Liver (tissue), 9 donors: Measurements from ENCODE around the gene SLC9A8. TPM values are rescaled to one million over a fixed set of nuclear protein-coding genes. Genes with fewer than 3 reads are reported as not detected.

Experiments used
- DNase-seq: peaks from one replicate; pipeline ENCODE4 v3.0.0-alpha.2; 2017; ENCODE audit warnings: low spot score
- H3K27ac ChIP-seq, 2 donors: one replicate each; pipeline ENCODE4 v1.7.0; 2013; ENCODE audit warnings: inconsistent platforms in 2 of 2, low read length in 2 of 2, control low read depth in 1 of 2, low read depth in 1 of 2, mild to moderate bottlenecking in 1 of 2
- H3K27me3 ChIP-seq, 4 donors: one replicate each; pipeline versions ENCODE4 v1.6.1 to v1.7.0; 2013; ENCODE audit warnings: low read length in 3 of 4, inconsistent platforms in 1 of 4, mild to moderate bottlenecking in 1 of 4, moderate library complexity in 1 of 4; ENCODE audit not compliant: control insufficient read depth in 4 of 4, insufficient read depth in 4 of 4
- H3K36me3 ChIP-seq, 4 donors: one replicate each; pipeline versions ENCODE4 v1.6.1 to v1.7.0; 2013; ENCODE audit warnings: low read length in 3 of 4, mild to moderate bottlenecking in 3 of 4, low read depth in 1 of 4, moderate library complexity in 1 of 4; ENCODE audit not compliant: control insufficient read depth in 4 of 4, insufficient read depth in 3 of 4
- H3K4me1 ChIP-seq, 4 donors: one replicate each; pipeline versions ENCODE4 v1.6.1 to v1.7.0; 2013; ENCODE audit warnings: low read length in 3 of 4, mild to moderate bottlenecking in 3 of 4, moderate library complexity in 1 of 4; ENCODE audit not compliant: control insufficient read depth in 4 of 4, insufficient read depth in 4 of 4
- H3K4me3 ChIP-seq, 3 donors: one replicate each; pipeline versions ENCODE4 v1.6.1 to v1.7.0; 2013; ENCODE audit warnings: low read length in 3 of 3, control low read depth in 1 of 3, low read depth in 1 of 3, mild to moderate bottlenecking in 1 of 3
- H3K9ac ChIP-seq, 2 donors: one replicate each; pipeline ENCODE4 v1.7.0; 2013; ENCODE audit warnings: low read length in 2 of 2, mild to moderate bottlenecking in 2 of 2, moderate library complexity in 2 of 2, control low read depth in 1 of 2, low read depth in 1 of 2
- H3K9me3 ChIP-seq, 4 donors: one replicate each; pipeline versions ENCODE4 v1.6.1 to v1.7.0; 2013; ENCODE audit warnings: low read length in 3 of 4; ENCODE audit not compliant: control insufficient read depth in 4 of 4
- ATF3 ChIP-seq: IDR thresholded peaks from 2 replicates; pipeline ENCODE4 v1.6.1; 2016; ENCODE audit warnings: antibody characterized with exemption
- EGR1 ChIP-seq, 2 donors: IDR thresholded peaks; 2 replicates each; pipeline ENCODE4 v1.6.1; 2016 to 2018; ENCODE audit warnings: antibody characterized with exemption in 2 of 2, low read depth in 2 of 2
- FOXA1 ChIP-seq: IDR thresholded peaks from 2 replicates; pipeline ENCODE4 v1.6.1; 2016; ENCODE audit warnings: antibody characterized with exemption
- HNF4A ChIP-seq, 2 donors: conservative IDR thresholded peaks; 2 replicates each; pipeline ENCODE4 v1.6.1; 2016; ENCODE audit warnings: antibody characterized with exemption in 2 of 2, mild to moderate bottlenecking in 2 of 2
- HNF4G ChIP-seq: IDR thresholded peaks from 2 replicates; pipeline ENCODE4 v1.6.1; 2016; ENCODE audit warnings: antibody characterized with exemption
- JUND ChIP-seq, 2 donors: IDR thresholded peaks; 2 replicates each; pipeline ENCODE4 v1.6.1; 2016; ENCODE audit warnings: antibody characterized with exemption in 2 of 2
- RAD21 ChIP-seq, 2 donors: IDR thresholded peaks; 2 replicates each; pipeline ENCODE4 v1.6.1; 2016; ENCODE audit warnings: antibody characterized with exemption in 2 of 2, mild to moderate bottlenecking in 2 of 2
- RXRA ChIP-seq, 2 donors: IDR thresholded peaks; 2 replicates each; pipeline ENCODE4 v1.6.1; 2017 to 2018; ENCODE audit warnings: antibody characterized with exemption in 2 of 2, mild to moderate bottlenecking in 1 of 2
- SP1 ChIP-seq: IDR thresholded peaks from 2 replicates; pipeline ENCODE4 v1.6.1; 2018; ENCODE audit warnings: antibody characterized with exemption, mild to moderate bottlenecking
- TAF1 ChIP-seq: conservative IDR thresholded peaks from 2 replicates; pipeline ENCODE4 v1.6.1; 2016; ENCODE audit warnings: antibody characterized with exemption, mild to moderate bottlenecking
- YY1 ChIP-seq: IDR thresholded peaks from 2 replicates; pipeline ENCODE4 v1.6.1; 2016; ENCODE audit warnings: antibody characterized with exemption, mild to moderate bottlenecking
- WGBS: extraction: QIAGEN DNeasy Blood & Tissue Kit; methylation state at CpG from one replicate; pipeline ENCODE4 v1.1.7; 2013; 5-methylcytosine and 5-hydroxymethylcytosine counted together
- polyA plus RNA-seq, 2 donors: library from polyadenylated mRNA; stranded (reverse) in 1 of 2; unstranded in 1 of 2; fragments of 200-250 nt in 1 of 2; fragments of >200 nt in 1 of 2; fragmentation: Nextera tagmentation in 1 of 2; extraction: Ambion mirVana in 1 of 2; gene quantifications; one replicate each; pipeline versions ENCODE4 v1.2.1 to v1.2.3, GENCODE V29; 2013 to 2015
- total RNA-seq, 2 donors: library from RNA; depleted of rRNA; stranded (reverse); fragments of >200 nt; gene quantifications; one replicate each; pipeline ENCODE4 v1.2.3, GENCODE V29; 2014
- TF ChIP-seq, protein P1 (sequence below): fragments of 150-350 bp; IDR thresholded peaks from 2 replicates; pipeline ENCODE4 v1.5.1; 2017; ENCODE audit warnings: improper control_type of control experiment, low read depth, low read length; ENCODE audit not compliant: missing input control
- TF ChIP-seq, protein P2 (sequence below): IDR thresholded peaks from 2 replicates; pipeline ENCODE4 v1.6.1; 2016; ENCODE audit warnings: antibody characterized with exemption
- TF ChIP-seq, protein P3 (sequence below): IDR thresholded peaks from 2 replicates; pipeline ENCODE4 v1.6.1; 2016; ENCODE audit warnings: antibody characterized with exemption
- donor health status: healthy.
- donor health status: healthy.
- donor health status: healthy.
- donor health status: healthy.
- donor health status: healthy.

Gene SLC9A8
- total and polyA plus RNA-seq, 4 donors: 4.0 to 9.5 (median 8.6) TPM

GRCh38 chr20:49831022-49831769 lies 18.6 kb downstream of the SLC9A8 start:
- DNase-seq: no peak
- Histone ChIP-seq H3K4me1 (peaks cover 9 to 25% (median 20%) of the 10 kb centered on the region in 4 donors), H3K4me3 (no peak overlapping the region), H3K27ac (peak overlapping the region; percentile 49 to 88), H3K27me3 (no peaks in the 10 kb centered on the region), H3K36me3 (peaks cover 0 to 4% (median under 1%) of the 10 kb centered on the region in 4 donors), H3K9ac (no peak overlapping the region), H3K9me3 (no peaks in the 10 kb centered on the region)
- peak; percentile 29 to 36 for TF ChIP-seq HNF4A (conservative IDR thresholded peaks at IDR 0.05)
- TF ChIP-seq TAF1: no peak
- peak in 1 of 2 donors; percentile 8 for TF ChIP-seq RXRA (IDR thresholded peaks at IDR 0.05)
- 63% methylated on average over 11 of the region's 11 CpGs for WGBS

GRCh38 chr20:49831770-49832631 lies 19.4 kb downstream of the SLC9A8 start:
- Histone ChIP-seq H3K4me3 (no peak overlapping the region), H3K36me3 (peaks cover 0 to 4% (median under 1%) of the 10 kb centered on the region in 4 donors), H3K4me1 (peaks cover 9 to 21% (median 18%) of the 10 kb centered on the region in 4 donors), H3K9me3 (no peaks in the 10 kb centered on the region), H3K27me3 (no peaks in the 10 kb centered on the region), H3K27ac (peak overlapping the region; percentile 49 to 88), H3K9ac (no peak overlapping the region)
- no peak for DNase-seq
- TF ChIP-seq ATF3 (no peak), FOXA1 (no peak), EGR1 (IDR thresholded peaks at IDR 0.05; ENCODE audit: low read depth in 2 of 2) (no peak), SP1 (no peak), JUND (IDR thresholded peaks at IDR 0.05) (no peak), YY1 (no peak)
- TF ChIP-seq, protein P1, sequence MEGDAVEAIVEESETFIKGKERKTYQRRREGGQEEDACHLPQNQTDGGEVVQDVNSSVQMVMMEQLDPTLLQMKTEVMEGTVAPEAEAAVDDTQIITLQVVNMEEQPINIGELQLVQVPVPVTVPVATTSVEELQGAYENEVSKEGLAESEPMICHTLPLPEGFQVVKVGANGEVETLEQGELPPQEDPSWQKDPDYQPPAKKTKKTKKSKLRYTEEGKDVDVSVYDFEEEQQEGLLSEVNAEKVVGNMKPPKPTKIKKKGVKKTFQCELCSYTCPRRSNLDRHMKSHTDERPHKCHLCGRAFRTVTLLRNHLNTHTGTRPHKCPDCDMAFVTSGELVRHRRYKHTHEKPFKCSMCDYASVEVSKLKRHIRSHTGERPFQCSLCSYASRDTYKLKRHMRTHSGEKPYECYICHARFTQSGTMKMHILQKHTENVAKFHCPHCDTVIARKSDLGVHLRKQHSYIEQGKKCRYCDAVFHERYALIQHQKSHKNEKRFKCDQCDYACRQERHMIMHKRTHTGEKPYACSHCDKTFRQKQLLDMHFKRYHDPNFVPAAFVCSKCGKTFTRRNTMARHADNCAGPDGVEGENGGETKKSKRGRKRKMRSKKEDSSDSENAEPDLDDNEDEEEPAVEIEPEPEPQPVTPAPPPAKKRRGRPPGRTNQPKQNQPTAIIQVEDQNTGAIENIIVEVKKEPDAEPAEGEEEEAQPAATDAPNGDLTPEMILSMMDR: no peak
- WGBS: 68% methylated on average over 12 of the region's 12 CpGs

GRCh38 chr20:49832632-49833327 lies 20.2 kb downstream of the SLC9A8 start:
- H3K4me1 ChIP-seq: peaks cover 9 to 21% (median 18%) of the 10 kb centered on the region in 4 donors
- DNase-seq: no peak
- 45% methylated on average over 13 of the region's 13 CpGs for WGBS
- peaks cover 0 to 4% (median under 1%) of the 10 kb centered on the region in 4 donors for H3K36me3 ChIP-seq
- H3K9me3 ChIP-seq: no peaks in the 10 kb centered on the region
- peak overlapping the region; percentile 49 to 88 for H3K27ac ChIP-seq
- H3K4me3 ChIP-seq: no peak overlapping the region
- H3K27me3 ChIP-seq: no peaks in the 10 kb centered on the region
- no peak overlapping the region for H3K9ac ChIP-seq
- TF ChIP-seq SP1 (peak; percentile 52), JUND (IDR thresholded peaks at IDR 0.05) (peak in 1 of 2 donors; percentile 82), RXRA (IDR thresholded peaks at IDR 0.05) (peak; percentile 60 to 85), EGR1 (IDR thresholded peaks at IDR 0.05; ENCODE audit: low read depth in 2 of 2) (peak in 1 of 2 donors; percentile 42), FOXA1 (peak; percentile 18), HNF4G (no peak), TAF1 (no peak), YY1 (peak; percentile 56), RAD21 (IDR thresholded peaks at IDR 0.05) (peak; percentile 32 to 40), HNF4A (conservative IDR thresholded peaks at IDR 0.05) (peak; percentile 54 to 77), ATF3 (no peak)
- TF ChIP-seq, protein P2, sequence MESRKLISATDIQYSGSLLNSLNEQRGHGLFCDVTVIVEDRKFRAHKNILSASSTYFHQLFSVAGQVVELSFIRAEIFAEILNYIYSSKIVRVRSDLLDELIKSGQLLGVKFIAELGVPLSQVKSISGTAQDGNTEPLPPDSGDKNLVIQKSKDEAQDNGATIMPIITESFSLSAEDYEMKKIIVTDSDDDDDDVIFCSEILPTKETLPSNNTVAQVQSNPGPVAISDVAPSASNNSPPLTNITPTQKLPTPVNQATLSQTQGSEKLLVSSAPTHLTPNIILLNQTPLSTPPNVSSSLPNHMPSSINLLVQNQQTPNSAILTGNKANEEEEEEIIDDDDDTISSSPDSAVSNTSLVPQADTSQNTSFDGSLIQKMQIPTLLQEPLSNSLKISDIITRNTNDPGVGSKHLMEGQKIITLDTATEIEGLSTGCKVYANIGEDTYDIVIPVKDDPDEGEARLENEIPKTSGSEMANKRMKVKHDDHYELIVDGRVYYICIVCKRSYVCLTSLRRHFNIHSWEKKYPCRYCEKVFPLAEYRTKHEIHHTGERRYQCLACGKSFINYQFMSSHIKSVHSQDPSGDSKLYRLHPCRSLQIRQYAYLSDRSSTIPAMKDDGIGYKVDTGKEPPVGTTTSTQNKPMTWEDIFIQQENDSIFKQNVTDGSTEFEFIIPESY: peak; percentile 77
- TF ChIP-seq, protein P3, sequence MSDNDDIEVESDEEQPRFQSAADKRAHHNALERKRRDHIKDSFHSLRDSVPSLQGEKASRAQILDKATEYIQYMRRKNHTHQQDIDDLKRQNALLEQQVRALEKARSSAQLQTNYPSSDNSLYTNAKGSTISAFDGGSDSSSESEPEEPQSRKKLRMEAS: peak; percentile 76
